Measurements from ENCODE around the gene CLINT1.
"Not testable (repeated sequence)": the region's sequence is repeated elsewhere in the genome, so short reads cannot be mapped to it uniquely, and the experiment has no call there.

CLINT1 gene

DNA sequence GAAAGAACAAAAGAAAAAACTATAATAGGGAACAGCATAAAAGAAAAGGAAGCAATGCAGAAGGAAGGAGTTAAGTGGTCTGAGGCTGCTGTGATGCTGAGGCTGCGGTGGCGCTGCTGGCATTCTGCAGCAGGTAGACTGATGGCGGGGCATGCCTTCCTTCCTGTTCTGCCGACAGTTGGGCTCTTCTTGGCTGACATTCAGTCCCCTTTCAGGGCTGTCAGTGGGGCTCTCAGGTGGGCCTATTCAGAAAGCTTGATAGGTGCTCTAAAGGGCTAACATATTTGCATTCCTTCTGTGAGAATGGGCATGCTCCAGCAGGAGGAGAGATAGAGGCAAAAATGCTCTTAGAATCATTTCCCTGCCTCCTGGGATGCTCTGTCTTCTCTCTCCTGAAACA lies 5.1 kb upstream of the CLINT1 start:
- DNase-seq (ENCODE audit: low read depth in 3 of 3, low spot score in 1 of 3) = no peak

DNA sequence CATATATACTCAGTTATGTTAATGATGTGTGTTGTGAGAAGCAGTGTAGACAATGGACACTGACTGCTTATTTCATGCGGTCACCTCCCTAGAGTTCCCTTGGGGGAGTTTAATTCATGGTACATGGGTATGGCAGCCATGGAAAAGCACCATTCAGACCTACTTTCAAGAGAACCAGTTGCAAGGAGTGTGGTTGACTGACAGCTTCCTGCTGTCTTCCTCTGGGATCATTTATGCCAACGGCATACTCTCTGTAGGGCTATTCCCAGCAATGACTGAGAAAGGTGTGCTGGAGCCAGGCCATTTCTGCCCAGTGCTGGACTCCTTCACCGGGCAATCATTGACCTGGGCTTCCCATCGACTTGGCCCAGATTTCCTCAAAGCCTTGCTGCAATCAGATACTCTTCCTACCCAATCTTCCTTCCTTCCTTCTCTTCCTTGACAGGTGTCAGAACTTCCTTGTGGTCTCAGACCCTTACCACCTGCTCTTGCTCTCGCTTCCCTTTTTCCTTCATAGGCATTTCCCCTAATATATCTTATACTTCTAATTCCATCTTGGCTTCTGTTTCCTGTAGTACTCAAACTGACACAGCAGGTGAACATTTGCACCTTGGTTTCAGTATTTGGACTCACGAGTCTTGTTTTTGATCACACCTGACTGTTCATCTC lies 3.4 kb upstream of the CLINT1 start:
- no peak for DNase-seq (ENCODE audit: low read depth in 3 of 3, low spot score in 1 of 3)

DNA sequence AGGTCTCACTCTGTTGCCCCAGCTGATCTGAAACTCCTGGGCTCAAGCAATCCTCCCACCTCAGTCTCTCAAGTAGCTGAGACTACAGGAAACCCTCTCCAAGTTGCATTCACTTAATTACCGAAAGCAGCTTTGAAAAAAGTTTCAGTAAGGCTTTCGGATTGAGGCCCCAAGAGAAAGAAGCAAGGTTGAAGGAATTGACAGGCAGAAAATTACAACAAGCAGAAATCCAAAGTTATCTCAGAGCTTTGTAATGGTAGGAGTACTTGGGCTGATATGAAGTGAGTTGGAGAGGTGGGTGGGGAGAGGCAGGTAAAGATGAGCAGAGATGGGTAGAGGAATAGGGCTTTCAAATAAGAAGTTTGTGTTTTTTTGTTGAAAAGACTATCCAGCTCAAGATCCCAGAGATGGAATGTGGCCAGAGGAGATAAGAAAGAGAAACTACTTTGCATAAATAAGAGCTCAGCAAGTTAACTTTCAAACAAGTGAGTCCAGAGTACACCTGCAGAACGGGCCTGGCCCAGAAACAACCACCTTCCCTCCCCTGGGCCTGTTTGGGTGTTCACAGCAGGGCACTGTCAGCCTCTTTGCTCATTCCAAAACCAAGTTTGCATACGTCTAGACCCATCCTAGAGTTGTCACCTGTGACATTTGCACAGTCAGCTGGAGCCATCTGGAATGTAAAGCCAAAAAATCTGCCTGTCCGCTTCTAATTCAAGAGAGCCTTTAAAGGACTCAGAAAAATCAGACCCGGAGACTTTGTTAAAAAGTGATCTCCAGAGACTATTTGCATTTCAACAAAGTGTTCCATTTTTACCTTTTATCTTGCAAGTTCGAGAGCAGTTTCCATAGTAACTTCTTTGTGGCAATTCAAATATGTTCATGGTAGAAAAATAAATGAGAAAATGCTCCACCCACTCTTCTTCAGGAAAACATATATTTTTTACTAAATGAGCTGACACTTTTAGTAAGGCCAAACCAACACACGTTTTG lies 2.2 kb upstream of the CLINT1 start:
- DNase-seq (ENCODE audit: low read depth in 3 of 3, low spot score in 1 of 3) = no peak

DNA sequence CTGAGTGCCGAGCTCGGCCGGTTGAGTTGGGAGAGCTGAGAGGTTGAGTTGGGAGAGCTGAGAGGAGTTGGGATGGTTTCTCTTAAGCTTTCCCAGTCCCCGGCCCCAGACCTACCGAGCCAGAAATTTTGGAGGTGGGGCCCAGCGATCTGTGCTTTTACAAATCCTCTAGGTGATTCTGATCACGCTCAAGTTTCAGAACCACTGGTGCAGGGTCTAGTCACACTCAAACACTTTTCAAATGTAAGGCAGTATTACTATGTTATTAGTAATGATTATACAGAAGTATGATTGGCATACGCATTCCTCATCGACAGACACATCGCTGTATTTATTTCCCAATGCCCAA lies 256 bp upstream of the CLINT1 start:
- no peak for DNase-seq (ENCODE audit: low read depth in 3 of 3, low spot score in 1 of 3)

DNA sequence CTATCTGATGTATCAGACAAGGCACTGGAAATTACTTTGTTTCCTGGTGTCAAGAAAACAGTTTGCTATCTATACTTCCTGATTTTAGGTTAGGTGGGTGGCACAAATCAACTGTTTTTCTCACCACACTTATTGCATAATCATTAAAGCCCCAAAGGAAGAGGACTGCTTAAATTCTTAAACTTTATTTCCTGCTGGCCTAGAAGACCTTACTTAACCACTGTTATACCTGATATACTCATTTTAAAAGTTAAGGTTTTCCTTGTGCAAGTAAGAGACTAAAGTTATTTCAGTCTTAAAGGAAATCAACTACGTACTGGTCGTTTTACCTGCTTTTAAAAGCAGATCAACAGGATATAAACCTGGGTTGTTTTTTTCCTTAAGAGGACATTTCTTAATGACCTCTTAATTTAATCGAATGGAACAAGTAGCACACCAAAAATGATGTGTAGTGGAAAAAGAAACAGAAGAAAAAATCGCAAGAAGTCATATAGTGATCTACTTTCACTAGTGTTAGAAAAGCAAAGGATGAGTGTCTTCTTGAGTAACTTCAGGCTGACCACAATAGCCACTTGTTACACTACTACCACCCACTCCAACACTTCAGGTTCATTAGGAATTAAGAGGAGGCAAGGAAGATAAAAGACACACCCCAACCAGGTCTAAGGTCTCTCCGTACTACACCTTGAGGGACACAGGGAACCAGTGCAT lies 974 bp downstream of the CLINT1 start:
- DNase-seq (ENCODE audit: low read depth in 3 of 3, low spot score in 1 of 3) = no peak

DNA sequence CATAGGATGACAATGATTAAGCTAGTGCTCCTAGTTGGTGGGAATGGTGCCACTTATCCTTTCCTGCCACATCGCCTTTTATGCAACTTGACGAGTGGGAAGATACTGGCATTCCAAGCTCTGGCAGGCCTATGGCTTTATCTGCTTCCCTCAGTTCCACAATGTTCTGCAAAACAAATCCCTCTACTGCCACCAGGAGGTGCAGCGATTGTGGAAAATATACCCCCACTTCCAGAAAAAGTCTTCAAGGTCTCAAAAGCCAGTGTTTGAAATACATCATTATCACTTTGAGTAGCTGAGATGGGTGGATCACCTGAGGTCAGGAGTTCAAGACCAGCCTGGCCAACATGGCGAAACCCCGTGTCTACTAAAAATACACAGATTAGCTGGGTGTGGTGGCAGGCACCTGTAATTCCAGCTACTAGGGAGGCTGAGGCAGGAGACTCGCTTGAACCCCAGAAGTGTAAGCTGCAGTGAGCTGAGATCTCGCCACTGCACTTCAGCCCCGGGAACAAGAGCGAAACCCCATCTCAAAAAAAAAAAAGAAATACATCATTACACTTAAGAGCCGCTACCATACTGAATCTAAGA lies 3.4 kb downstream of the CLINT1 start:
- DNase-seq (ENCODE audit: low read depth in 3 of 3, low spot score in 1 of 3) = no peak

DNA sequence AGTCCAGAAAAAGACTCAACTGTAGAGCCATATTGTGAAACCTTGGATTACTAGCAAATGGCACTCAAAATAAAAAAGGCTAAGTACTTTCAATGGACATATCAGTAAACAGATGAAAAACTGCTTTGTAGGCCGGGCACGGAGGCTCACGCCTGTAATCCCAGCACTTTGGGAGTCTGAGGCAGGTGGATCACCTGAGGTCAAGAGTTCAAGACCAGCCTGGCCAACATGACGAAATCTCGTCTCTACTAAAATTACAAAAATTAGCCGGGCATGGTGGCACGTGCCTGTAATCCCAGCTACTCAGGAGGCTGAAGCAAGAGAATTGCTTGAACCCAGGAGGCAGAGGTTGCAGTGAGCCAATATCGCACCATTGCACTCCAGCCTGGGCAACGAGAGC lies 5.6 kb downstream of the CLINT1 start:
- DNase-seq (ENCODE audit: low read depth in 3 of 3, low spot score in 1 of 3) = not testable (repeated sequence)

DNA sequence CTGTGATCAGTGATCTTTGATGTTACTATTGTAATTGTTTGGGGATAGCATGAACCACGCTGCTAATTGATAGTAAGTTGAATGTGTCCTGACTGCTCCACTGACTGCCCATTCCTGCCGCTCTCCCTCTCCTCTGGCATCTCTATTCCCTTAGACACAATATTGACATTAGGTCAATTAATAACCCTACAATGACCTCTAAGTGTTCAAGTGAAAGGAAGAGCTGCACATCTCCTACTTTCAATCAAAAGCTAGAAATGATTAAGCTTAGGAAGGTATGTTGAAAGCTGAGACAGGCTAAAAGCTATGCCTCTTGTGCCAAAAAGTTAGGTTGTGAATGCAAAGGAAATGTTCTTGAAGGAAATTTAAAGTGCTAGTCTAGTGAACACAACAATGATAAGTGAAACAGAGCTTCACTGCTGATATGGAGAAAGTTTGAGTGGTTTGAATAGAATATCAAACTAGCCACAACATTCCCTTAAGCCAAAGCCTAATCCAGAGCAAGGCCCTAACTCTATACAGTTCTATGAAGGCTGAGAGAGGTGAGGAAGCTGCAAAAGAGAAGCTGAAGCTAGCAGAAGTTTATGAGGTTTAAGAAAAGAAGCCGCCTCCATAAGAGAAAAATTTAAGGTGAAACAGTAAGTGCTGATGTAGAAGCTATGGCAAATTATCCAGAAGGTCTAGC lies 12.9 kb downstream of the CLINT1 start:
- no peak for DNase-seq (ENCODE audit: low read depth in 3 of 3, low spot score in 1 of 3)

DNA sequence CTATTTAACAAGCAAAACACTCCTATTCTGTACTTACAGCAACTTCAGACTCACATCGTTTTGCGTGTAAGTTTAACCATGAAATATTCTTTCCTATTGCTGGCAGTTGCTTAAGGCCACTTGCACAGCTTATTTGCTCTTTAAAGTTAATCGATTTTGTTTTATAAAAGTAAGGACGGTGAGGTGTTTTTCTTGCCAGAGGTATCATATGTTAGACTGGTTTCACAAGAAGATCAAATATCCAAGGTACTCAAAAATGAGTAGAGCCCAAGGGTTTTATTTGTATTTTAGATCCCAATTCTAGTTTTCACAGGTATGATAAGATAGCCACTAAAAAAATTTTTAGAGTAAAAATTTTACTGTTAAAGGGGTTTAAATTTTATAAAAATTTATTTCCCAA lies 16.2 kb downstream of the CLINT1 start:
- DNase-seq (ENCODE audit: low read depth in 3 of 3, low spot score in 1 of 3) = no peak

DNA sequence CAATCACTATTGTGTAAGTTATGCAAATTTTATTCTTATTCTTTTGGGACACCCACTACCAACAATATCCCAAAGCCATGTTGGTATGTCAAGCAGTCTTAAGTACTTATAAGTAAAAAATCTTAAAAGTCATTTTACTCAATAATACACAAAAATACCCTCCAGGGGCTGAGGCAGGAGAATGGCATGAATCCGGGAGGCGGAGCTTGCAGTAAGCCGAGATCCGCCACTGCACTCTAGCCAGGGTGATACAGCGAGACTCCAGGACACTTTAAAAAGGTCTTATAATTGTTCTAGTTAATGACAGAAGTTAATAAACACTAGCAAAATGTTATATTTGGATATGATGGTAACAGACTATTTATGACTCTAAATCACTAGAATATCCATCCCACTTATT lies 16.8 kb downstream of the CLINT1 start:
- no peak for DNase-seq (ENCODE audit: low read depth in 3 of 3, low spot score in 1 of 3)

DNA sequence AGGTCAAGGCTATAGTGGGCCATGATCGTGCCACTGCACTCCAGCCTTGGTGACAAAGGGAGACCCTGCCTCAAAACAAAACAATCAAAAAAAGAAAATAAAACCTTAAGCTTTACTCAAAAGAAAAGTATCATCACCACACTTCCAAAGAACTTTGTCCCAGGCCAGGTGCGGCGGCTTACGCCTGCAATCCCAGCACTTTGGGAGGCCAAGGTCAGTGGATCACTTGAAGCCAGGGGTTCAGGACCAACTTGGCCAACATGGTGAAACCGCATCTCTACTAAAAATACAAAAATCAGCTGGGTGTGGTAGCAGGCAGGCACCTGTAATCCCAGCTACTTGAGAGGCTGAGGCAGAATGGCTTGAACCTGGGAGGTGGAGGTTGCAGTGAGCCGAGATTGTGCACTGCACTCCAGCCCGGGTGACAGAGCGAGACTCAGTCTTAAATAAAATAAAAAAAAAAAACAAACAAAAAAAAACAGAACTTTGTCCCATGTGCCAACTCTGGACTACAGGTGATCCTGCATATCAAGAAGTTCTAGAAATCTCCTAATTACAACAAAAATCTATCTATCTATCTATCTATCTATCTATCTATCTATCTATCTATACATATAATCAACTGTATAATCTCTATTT lies 19.7 kb downstream of the CLINT1 start:
- DNase-seq (ENCODE audit: low read depth in 3 of 3, low spot score in 1 of 3) = no peak

DNA sequence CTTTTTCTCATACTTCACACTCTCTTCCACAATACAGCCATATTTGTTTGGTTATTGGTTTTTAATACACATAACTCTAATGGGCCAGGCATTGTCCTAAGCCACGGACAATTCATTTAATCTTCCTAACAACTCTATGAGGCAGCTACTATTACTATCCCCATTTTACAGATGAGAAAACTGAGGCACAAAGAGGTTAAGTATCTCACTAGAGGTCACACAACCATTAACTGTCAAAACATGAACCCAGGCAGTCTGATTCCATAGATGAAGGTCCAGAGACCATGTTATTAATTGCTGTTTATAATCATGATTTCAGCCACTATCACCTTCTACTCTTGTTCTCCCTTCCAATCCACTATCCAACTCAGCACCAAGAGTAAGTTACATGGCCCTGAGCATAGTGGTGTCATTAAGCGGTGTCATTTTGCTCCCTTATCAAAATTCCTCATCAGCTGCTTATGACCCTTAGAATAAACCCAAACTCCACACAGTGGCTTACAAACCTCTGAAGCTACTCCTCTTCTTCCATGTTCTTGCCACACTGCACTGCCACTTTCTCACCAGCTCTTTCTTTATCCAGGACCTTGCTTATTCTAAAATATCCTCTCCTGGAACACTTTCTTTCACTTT lies 22.7 kb downstream of the CLINT1 start:
- DNase-seq (ENCODE audit: low read depth in 3 of 3, low spot score in 1 of 3) = no peak

DNA sequence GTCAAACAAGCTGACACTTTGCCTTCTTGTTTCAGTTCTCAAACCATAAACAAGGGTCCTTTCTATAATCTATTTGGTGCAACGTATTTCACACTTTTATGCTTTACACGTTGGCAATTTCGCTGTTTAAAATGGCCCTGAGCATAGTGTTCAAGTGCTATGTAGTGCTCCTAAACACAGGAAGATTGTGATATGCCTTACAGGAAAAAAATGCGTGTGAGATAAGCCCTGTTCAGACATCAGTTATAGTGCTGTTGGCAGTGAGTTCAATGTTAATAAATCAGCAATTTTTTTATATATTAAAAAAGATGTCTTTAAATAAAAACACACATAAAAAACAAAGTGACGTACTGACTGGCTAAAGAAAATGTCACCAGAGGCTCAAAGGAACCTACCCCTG lies 23.9 kb downstream of the CLINT1 start:
- no peak for DNase-seq (ENCODE audit: low read depth in 3 of 3, low spot score in 1 of 3)

DNA sequence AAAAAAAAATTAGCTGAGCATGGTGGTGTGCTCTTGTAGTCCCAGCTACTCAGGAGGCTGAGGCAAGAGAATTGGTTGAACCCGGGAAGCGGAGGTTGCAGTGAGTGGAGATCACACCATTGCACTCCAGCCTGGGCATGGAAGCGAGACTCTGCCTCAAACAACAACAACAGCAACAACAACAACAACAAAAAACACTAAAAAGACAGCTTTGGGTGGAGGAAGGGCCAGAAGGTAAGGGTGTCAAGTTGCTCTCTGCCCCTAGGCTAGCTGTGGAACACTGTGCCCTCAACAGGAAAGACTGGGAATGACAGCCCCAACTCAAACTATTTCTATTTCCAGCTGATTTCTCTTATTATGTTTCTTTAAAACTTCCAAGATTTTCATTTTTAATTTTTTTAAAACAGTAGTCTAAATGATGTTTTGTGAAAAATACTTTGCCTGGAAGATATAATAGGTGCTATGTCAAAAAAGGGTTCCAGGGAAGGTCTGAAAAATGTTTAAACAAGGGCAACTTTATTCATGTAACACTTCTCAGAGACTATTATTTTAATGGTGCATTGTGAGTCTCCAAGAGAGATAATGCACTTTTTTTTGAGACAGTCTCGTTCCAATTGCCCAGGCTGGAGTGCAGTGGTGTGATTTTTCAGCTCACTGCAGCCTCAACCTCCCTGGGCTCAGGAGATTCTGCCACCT lies 29.9 kb downstream of the CLINT1 start:
- no peak for DNase-seq (ENCODE audit: low read depth in 3 of 3, low spot score in 1 of 3)

DNA sequence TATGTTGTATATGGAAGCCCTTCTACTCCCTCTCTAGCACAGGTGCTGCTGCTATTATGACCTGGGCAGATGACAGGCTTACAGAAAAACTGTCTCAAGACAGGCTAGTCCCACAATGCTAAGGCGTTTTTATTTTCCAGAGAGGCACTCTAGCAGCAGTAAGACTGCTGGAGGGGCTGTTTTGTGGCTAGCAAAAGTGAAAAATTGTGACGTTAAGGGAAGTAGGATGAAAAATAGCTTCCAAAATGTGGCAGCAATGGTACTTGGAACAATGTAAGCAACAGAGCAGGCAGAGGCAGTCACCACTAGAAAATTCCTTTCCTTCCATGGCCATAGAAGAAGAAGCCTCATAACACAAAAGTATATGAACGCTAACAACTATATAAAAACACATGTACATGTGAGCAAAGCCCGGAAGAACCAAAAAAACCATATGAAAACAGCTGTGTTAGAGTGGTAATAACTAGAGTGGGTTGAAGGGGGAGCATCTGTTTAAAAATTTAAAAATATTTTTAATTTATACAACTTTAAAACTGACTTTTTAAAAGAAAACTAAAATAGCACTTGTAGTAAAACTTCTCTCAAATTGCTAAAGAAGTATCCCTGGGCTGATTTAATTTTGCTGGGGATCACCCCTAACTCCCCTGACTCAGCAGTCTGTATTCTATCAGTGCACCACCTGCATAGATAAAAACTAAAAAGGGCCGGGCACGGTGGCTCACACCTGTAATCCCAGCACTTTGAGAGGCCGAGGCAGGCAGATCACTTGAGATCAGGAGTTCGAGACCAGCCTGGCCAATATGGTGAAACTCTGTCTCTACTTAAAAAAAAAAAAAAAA lies 30.6 kb downstream of the CLINT1 start:
- no peak for DNase-seq (ENCODE audit: low read depth in 3 of 3, low spot score in 1 of 3)

DNA sequence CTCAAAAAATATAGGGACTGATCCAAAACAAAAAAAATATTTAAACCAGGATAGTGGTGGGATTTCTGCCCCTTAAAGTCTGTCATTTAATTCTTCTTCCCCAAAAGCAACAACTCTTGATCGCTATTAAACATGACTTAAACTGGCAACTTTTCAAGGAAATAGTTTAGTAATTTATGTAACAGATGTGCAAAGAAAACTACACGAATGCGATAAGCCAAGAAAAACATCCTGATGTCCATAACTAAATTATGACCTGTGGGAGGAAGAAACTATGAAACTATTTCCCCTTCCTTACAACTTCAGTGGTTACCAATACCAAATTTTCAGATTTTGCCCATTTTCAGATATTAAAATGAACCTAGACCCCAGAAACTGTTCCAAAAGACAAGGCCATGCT lies 31.5 kb downstream of the CLINT1 start:
- DNase-seq (ENCODE audit: low read depth in 3 of 3, low spot score in 1 of 3) = no peak

DNA sequence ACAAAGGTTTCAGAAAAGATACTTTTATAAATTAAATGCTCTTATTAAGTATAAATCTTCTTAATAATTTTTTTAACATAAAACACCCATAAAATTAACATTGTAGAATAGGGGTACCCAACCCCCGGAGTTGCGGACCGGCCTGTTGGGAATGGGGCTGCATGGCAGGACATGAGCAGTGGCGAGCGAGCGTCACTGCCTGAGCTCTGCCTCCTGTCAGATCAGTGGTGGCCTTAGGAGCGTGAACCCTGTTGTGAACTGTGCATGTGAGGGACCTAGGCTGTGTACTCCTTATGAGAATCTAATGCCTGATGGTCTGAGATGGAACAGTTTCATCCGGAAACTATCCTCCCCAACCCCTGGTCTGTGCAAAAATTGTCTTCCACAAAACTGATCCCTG lies 35.3 kb downstream of the CLINT1 start:
- DNase-seq (ENCODE audit: low read depth in 3 of 3, low spot score in 1 of 3) = no peak

DNA sequence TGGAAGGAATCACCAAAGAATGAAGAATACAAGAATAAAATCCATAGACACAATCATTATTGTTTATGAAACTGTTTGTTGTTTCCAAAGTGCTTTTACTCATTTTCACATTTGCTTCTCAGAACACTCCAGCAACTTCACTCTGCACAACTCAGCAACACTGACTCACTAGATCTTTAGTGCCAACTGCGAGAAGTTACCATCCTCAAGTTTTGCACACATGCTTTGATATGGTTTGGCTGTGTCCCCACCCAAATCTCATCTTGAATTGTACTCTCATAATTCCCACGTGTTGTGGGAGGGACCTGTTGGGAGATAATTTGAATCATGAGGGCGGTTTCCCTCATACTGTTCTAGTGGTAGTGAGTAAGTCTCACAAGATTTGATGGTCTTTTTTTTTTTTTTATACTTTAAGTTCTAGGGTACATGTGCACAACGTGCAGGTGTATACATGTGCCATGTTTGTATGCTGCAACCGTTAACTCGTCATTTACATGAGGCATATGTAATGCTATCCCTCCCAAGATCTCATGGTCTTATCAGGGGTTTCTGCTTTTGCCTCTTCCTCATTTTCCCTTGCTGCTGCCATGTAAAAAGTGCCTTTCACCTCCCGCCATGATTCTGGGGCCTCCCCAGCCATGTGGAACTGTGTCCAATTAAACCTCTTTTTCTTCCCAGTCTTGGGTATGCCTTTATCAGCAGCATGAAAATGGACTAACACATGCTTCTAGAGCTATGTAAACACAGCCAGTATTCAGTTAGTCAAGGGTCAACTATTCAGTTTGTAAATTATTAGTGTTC lies 36.9 kb downstream of the CLINT1 start:
- no peak for DNase-seq (ENCODE audit: low read depth in 3 of 3, low spot score in 1 of 3)

Data from stimulated activated CD4-positive, alpha-beta T cell treated with anti-CD3 and anti-CD28 coated beads, TNF-alpha, amount 100 ng/mL, for 1 hour (primary cell).